Gastrocnemius medialis (tissue), 4 donors: ENCODE measurements around the gene CNNM2.

ENCODE experiments used
- CTCF ChIP-seq, 5 experiments: fragments of 450-650 bp in 3 of 5; fragments of 200-600 bp in 2 of 5; sonication (generic) in 2 of 5; IDR thresholded peaks in 4 of 5; conservative IDR thresholded peaks in 1 of 5; 1 replicate in 4 of 5; 2 replicates in 1 of 5; pipeline ENCODE4 v1.5.1; 2016 to 2019; ENCODE audit warnings: antibody characterized with exemption in 5 of 5, mild to moderate bottlenecking in 3 of 5, moderate library complexity in 3 of 5
- POLR2A ChIP-seq, 2 donors: fragments of 450-650 bp; IDR thresholded peaks; one replicate each; pipeline ENCODE4 v1.6.1; 2017; ENCODE audit warnings: antibody characterized with exemption in 2 of 2, mild to moderate bottlenecking in 2 of 2, moderate library complexity in 2 of 2

- TF ChIP-seq CTCF (IDR thresholded peaks at IDR 0.05 in 4 of 5, conservative IDR thresholded peaks at IDR 0.05 in 1 of 5) (peak in 2 of 5 experiments; percentile 13 to 23), POLR2A (IDR thresholded peaks at IDR 0.05) (peak in 1 of 2 donors; percentile 5)
Observed at GRCh38 chr10:103111031-103111917, 193.2 kb downstream of the CNNM2 start.
